OCI-LY1 (cell line): ENCODE data around the gene KREMEN2.

ENCODE experiments used
- H2AFZ ChIP-seq: fragments of 200-600 bp; sonication (generic), shearing (Covaris generic); 2 replicates; pipeline ENCODE4 v1.6.0; 2014; ENCODE audit warnings: antibody characterized with exemption, mild to moderate bottlenecking, low read length
- H3F3A ChIP-seq: fragments of 200-600 bp; sonication (generic), shearing (Covaris generic); 2 replicates; pipeline ENCODE4 v1.6.0; 2014; ENCODE audit warnings: mild to moderate bottlenecking, antibody characterized with exemption, low read length, moderate library complexity; ENCODE audit not compliant: insufficient read depth
- H3K27ac ChIP-seq: fragments of 200-600 bp; sonication (generic); 2 replicates; pipeline ENCODE4 v1.5.1; 2014; ENCODE audit warnings: low read length, mixed run types, mild to moderate bottlenecking, low read depth; ENCODE audit not compliant: poor library complexity, severe bottlenecking
- H3K27me3 ChIP-seq: fragments of 200-600 bp; sonication (generic); 2 replicates; pipeline ENCODE4 v1.6.0; 2014; ENCODE audit warnings: antibody characterized with exemption, mild to moderate bottlenecking, low read length, moderate library complexity; ENCODE audit not compliant: insufficient read depth
- H3K36me3 ChIP-seq: fragments of 200-600 bp; sonication (generic); 2 replicates; pipeline ENCODE4 v1.6.1; 2014; ENCODE audit warnings: mild to moderate bottlenecking, antibody characterized with exemption, low read length, moderate library complexity, mixed read lengths; ENCODE audit not compliant: insufficient read depth
- H3K4me1 ChIP-seq: fragments of 200-600 bp; sonication (generic); 2 replicates; pipeline ENCODE4 v1.5.1; 2014; ENCODE audit warnings: mild to moderate bottlenecking, low read length, moderate library complexity; ENCODE audit not compliant: insufficient read depth, severe bottlenecking
- H3K4me2 ChIP-seq: fragments of 200-600 bp; sonication (generic), shearing (Covaris generic); 2 replicates; pipeline ENCODE4 v1.6.1; 2014; ENCODE audit warnings: low read length
- H3K4me3 ChIP-seq: fragments of 200-600 bp; sonication (generic); 2 replicates; pipeline ENCODE4 v1.5.1; 2014; ENCODE audit warnings: low read length, low read depth, mild to moderate bottlenecking, mixed read lengths; ENCODE audit not compliant: poor library complexity, severe bottlenecking
- H3K79me2 ChIP-seq: fragments of 200-600 bp; shearing (Covaris generic); 2 replicates; pipeline ENCODE4 v1.6.1; 2016; ENCODE audit warnings: mixed run types, low read length, mixed read lengths; ENCODE audit not compliant: insufficient read depth
- H3K9ac ChIP-seq: fragments of 200-600 bp; sonication (generic), shearing (Covaris generic); 2 replicates; pipeline ENCODE4 v1.6.1; 2014; ENCODE audit warnings: mild to moderate bottlenecking, low read length, mixed read lengths
- H3K9me2 ChIP-seq: fragments of 200-600 bp; sonication (generic), shearing (Covaris generic); 2 replicates; pipeline ENCODE4 v1.6.1; 2014; ENCODE audit warnings: low read depth, mild to moderate bottlenecking, low read length, mixed read lengths
- H3K9me3 ChIP-seq: fragments of 200-600 bp; shearing (Covaris generic); 2 replicates; pipeline ENCODE4 v1.6.1; 2014; ENCODE audit warnings: low read length, mixed read lengths
- H4K20me1 ChIP-seq: fragments of 200-600 bp; sonication (generic), shearing (Covaris generic); 2 replicates; pipeline ENCODE4 v1.6.0; 2016; ENCODE audit warnings: mild to moderate bottlenecking, low read length; ENCODE audit not compliant: insufficient read depth
- CTCF ChIP-seq: fragments of 200-600 bp; sonication (generic), shearing (Covaris generic); IDR thresholded peaks from 2 replicates; pipeline ENCODE4 v1.5.1; 2017; ENCODE audit warnings: mild to moderate bottlenecking, antibody characterized with exemption, low read length, moderate library complexity, mixed read lengths
- EZH2 ChIP-seq: fragments of 200-600 bp; sonication (generic), shearing (Covaris generic); IDR thresholded peaks from 2 replicates; pipeline ENCODE4 v1.8.0; 2017; ENCODE audit warnings: borderline replicate concordance, mixed run types, mild to moderate bottlenecking, antibody characterized with exemption, low read length, moderate library complexity, mixed read lengths

The KREMEN2 gene

GRCh38 chr16:3014971-3015370, 50.9 kb downstream of the KREMEN2 start:
- no peaks in the 10 kb centered on the region for H3F3A ChIP-seq
- H3K9me3 ChIP-seq, result no peaks in the 10 kb centered on the region
- H3K36me3 ChIP-seq, result no peaks in the 10 kb centered on the region
- no peaks in the 10 kb centered on the region for H3K79me2 ChIP-seq
- H3K4me2 ChIP-seq, result no peak overlapping the region
- no peak overlapping the region for H3K9ac ChIP-seq
- no peaks in the 10 kb centered on the region for H3K9me2 ChIP-seq
- H3K4me1 ChIP-seq, result peaks cover 10% of the 10 kb centered on the region
- H3K27me3 ChIP-seq, result peaks cover 19% of the 10 kb centered on the region
- no peak for TF ChIP-seq EZH2
- no peak for TF ChIP-seq CTCF
- no peaks in the 10 kb centered on the region for H4K20me1 ChIP-seq
- H3K27ac ChIP-seq, result no peak overlapping the region
- no peak overlapping the region for H3K4me3 ChIP-seq
- no peak overlapping the region for H2AFZ ChIP-seq

GRCh38 chr16:3015865-3016521, 51.9 kb downstream of the KREMEN2 start:
- Histone ChIP-seq H3K27me3 (peaks cover 19% of the 10 kb centered on the region), H3K4me1 (peaks cover 16% of the 10 kb centered on the region), H3F3A (no peaks in the 10 kb centered on the region), H3K27ac (no peak overlapping the region), H3K9me2 (no peaks in the 10 kb centered on the region), H3K4me2 (no peak overlapping the region), H3K79me2 (no peaks in the 10 kb centered on the region), H3K9me3 (no peaks in the 10 kb centered on the region), H2AFZ (no peak overlapping the region), H4K20me1 (no peaks in the 10 kb centered on the region), H3K4me3 (no peak overlapping the region), H3K36me3 (no peaks in the 10 kb centered on the region), H3K9ac (no peak overlapping the region)
- no peak for TF ChIP-seq CTCF
- TF ChIP-seq EZH2, result no peak

DNA sequence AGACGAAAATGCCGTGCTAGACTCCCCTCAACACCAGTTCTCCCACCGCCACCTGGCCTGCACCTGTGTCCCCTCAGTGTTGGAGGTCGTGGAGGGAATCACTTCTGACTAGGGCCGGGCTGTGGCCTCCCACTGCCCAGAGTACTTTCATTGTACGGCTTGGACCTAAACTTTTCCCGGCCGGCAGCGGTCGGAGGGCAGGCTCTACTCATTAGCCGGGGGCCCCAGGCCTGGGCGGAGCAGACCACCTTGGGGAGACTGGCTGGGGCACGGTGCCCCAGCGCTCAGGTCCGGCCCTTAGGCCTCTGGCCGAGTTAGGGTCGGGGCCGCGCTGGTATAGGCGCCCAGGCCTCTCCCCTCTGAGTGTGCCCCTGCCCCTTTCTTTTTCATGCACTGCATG, 53.3 kb downstream of the KREMEN2 start:
- Histone ChIP-seq H3K9ac (no peak overlapping the region), H3K4me1 (peaks cover 30% of the 10 kb centered on the region), H3K27ac (no peak overlapping the region)

More for the DNA sequence above, 53.3 kb downstream of the KREMEN2 start:
- Histone ChIP-seq H3K27me3 (peaks cover 10% of the 10 kb centered on the region), H3K9me3 (no peaks in the 10 kb centered on the region), H4K20me1 (no peaks in the 10 kb centered on the region), H2AFZ (no peak overlapping the region), H3K9me2 (no peaks in the 10 kb centered on the region), H3K79me2 (no peaks in the 10 kb centered on the region), H3K36me3 (no peaks in the 10 kb centered on the region), H3K4me2 (no peak overlapping the region), H3K4me3 (no peak overlapping the region), H3F3A (no peaks in the 10 kb centered on the region)
- TF ChIP-seq EZH2 (no peak), CTCF (no peak)
